ENCODE results near the gene DENND4B. TPM values are rescaled to one million over a fixed set of nuclear protein-coding genes. Genes with fewer than 3 reads are reported as not detected.

The DENND4B gene
- total and polyA plus RNA-seq, 2 experiments from 2014 or later: 15.4 to 22.3 TPM

GRCh38 chr1:153944005-153944826 lies 2.3 kb downstream of the DENND4B start:
- Histone ChIP-seq H2AFZ (no peak overlapping the region), H3K4me3 (no peak overlapping the region), H3K4me1 (ENCODE audit: insufficient read depth) (peaks cover 7% of the 10 kb centered on the region), H3K36me3 (replicated peaks; ENCODE audit: insufficient read depth, low read depth) (no peaks in the 10 kb centered on the region), H3K27me3 (no peaks in the 10 kb centered on the region), H3K9me3 (ENCODE audit: low read depth) (no peaks in the 10 kb centered on the region), H3K4me2 (peak overlapping the region; percentile 92), H3K9me2 (replicated peaks; ENCODE audit: insufficient read depth) (no peaks in the 10 kb centered on the region), H4K20me1 (ENCODE audit: insufficient read depth, poor library complexity, severe bottlenecking) (peaks cover 3% of the 10 kb centered on the region), H3K27ac (no peak overlapping the region), H3K79me2 (peaks cover 27% of the 10 kb centered on the region)
- 94% methylated on average over 15 of the region's 15 CpGs for WGBS (ENCODE audit: low lambda C conversion rate, missing lambda C conversion rate)
- no peak for DNase-seq (ENCODE audit: low spot score)
- no peak for TF ChIP-seq CTCF (IDR thresholded peaks at IDR 0.05; ENCODE audit: poor library complexity)
- TF ChIP-seq EZH2phosphoT487 (IDR thresholded peaks at IDR 0.05; ENCODE audit: low read depth, severe bottlenecking, unreplicated experiment): no peak

DNA sequence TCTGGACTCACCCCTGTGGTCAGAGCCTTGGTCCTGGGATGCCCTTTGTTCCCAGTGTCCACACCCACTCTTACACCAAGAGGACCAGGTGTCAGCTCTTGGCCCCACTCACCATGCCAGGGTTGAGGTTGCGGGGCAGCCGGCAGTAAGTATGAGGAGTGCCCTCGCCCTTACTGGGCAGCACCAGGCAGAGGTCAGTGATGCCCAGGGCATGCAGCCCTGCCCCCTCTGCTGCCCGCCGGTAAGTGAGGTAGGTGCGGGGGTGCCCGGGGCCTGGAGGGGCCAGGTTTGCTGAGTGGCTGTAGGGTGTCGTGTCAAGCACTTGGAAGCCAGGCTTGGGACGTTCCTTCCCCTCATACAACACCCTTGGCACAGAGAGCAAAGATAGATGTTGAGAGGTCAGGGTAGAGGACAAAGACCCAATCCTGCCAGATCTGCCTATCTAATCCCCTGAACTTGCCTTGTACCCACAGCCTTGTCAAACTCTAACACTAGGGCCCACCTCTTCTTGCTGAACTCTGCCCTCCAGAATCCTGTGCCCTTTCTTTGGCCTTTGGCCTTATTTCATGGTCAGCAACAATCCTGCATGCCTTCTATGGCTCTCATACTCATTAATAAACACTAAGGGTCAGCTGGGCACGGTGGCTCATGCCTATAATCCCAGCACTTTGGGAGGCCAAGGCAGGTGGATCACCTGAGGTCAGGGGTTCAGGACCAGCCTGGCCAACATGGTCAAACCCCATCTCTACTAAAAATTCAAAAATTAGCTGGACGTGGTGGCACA lies 3.6 kb downstream of the DENND4B start:
- Histone ChIP-seq H2AFZ (no peak overlapping the region), H3K36me3 (replicated peaks; ENCODE audit: insufficient read depth, low read depth) (no peaks in the 10 kb centered on the region), H3K4me2 (no peak overlapping the region), H3K27me3 (no peaks in the 10 kb centered on the region), H3K4me1 (ENCODE audit: insufficient read depth) (peaks cover 7% of the 10 kb centered on the region), H3K4me3 (no peak overlapping the region), H3K27ac (no peak overlapping the region), H3K9me2 (replicated peaks; ENCODE audit: insufficient read depth) (no peaks in the 10 kb centered on the region), H4K20me1 (ENCODE audit: insufficient read depth, poor library complexity, severe bottlenecking) (peaks cover 3% of the 10 kb centered on the region), H3K9me3 (ENCODE audit: low read depth) (no peaks in the 10 kb centered on the region), H3K79me2 (peaks cover 27% of the 10 kb centered on the region)
- WGBS (ENCODE audit: low lambda C conversion rate, missing lambda C conversion rate): 95% methylated on average over 10 of the region's 11 CpGs
- no peak for DNase-seq (ENCODE audit: low spot score)
- TF ChIP-seq EZH2 (IDR thresholded peaks at IDR 0.05; ENCODE audit: borderline replicate concordance): no peak
- TF ChIP-seq EZH2phosphoT487 (IDR thresholded peaks at IDR 0.05; ENCODE audit: low read depth, severe bottlenecking, unreplicated experiment): no peak
- TF ChIP-seq CTCF (IDR thresholded peaks at IDR 0.05; ENCODE audit: poor library complexity): no peak

- no peaks in the 10 kb centered on the region for H3K9me3 ChIP-seq (ENCODE audit: low read depth)
- no peak overlapping the region for H3K4me3 ChIP-seq
- no peak overlapping the region for H3K4me2 ChIP-seq
These were observed 4.4 kb downstream of the DENND4B start for GRCh38 chr1:153941826-153942725.

More at GRCh38 chr1:153941826-153942725, 4.4 kb downstream of the DENND4B start:
- H3K27ac ChIP-seq: no peak overlapping the region
- no peak for DNase-seq (ENCODE audit: low spot score)
- H3K9me2 ChIP-seq (replicated peaks; ENCODE audit: insufficient read depth): no peaks in the 10 kb centered on the region
- H3K27me3 ChIP-seq: no peaks in the 10 kb centered on the region
- 98% methylated on average over 33 of the region's 34 CpGs for WGBS (ENCODE audit: low lambda C conversion rate, missing lambda C conversion rate)
- H2AFZ ChIP-seq: no peak overlapping the region
- peaks cover 27% of the 10 kb centered on the region for H3K79me2 ChIP-seq
- TF ChIP-seq EZH2 (IDR thresholded peaks at IDR 0.05; ENCODE audit: borderline replicate concordance) (no peak), EZH2phosphoT487 (IDR thresholded peaks at IDR 0.05; ENCODE audit: low read depth, severe bottlenecking, unreplicated experiment) (no peak), CTCF (IDR thresholded peaks at IDR 0.05; ENCODE audit: poor library complexity) (no peak)
- no peaks in the 10 kb centered on the region for H3K36me3 ChIP-seq (replicated peaks; ENCODE audit: insufficient read depth, low read depth)
- peaks cover 7% of the 10 kb centered on the region for H3K4me1 ChIP-seq (ENCODE audit: insufficient read depth)
- H4K20me1 ChIP-seq (ENCODE audit: insufficient read depth, poor library complexity, severe bottlenecking): peaks cover 3% of the 10 kb centered on the region
